Spleen (tissue), 7 donors: ENCODE measurements around the gene SPOP.

ENCODE experiments used
- CTCF ChIP-seq, 11 experiments: fragments of 200-600 bp in 7 of 11; fragments of 450-650 bp in 4 of 11; sonication (generic) in 4 of 11; IDR thresholded peaks in 8 of 11; conservative IDR thresholded peaks in 3 of 11; 1 replicate in 7 of 11; 2 replicates in 4 of 11; pipeline versions ENCODE4 v1.4.0 to v1.8.0; 2016 to 2021; ENCODE audit warnings: antibody characterized with exemption in 11 of 11, inconsistent platforms in 4 of 11, mild to moderate bottlenecking in 1 of 11
- POLR2A ChIP-seq, 3 donors: fragments of 450-650 bp; IDR thresholded peaks; one replicate each; pipeline ENCODE4 v1.5.1; 2017; ENCODE audit warnings: antibody characterized with exemption in 3 of 3, mild to moderate bottlenecking in 1 of 3
- POLR2AphosphoS5 ChIP-seq, 3 donors: sonication (generic); formaldehyde crosslinking; IDR thresholded peaks; one replicate each; pipeline ENCODE4 v1.5.1; 2017; ENCODE audit warnings: antibody characterized with exemption in 3 of 3
- donor health status: DM: no; HTN: no; CAD: no; lungs with moderate emphysema.
- donor health status: DM: no; HTN: no; CAD: no.
- donor health status: DM: no; HTN: no; CAD: no.

- TF ChIP-seq CTCF (IDR thresholded peaks at IDR 0.05 in 8 of 11, conservative IDR thresholded peaks at IDR 0.05 in 3 of 11) (no peak), POLR2AphosphoS5 (IDR thresholded peaks at IDR 0.05) (peak in 1 of 3 donors; percentile 56), POLR2A (IDR thresholded peaks at IDR 0.05) (no peak)
Measured at GRCh38 chr17:49717371-49717861, 39.5 kb upstream of the SPOP start.
